H9 (cell line): ENCODE results near the gene NFIL3. TPM values are rescaled to one million over a fixed set of nuclear protein-coding genes. Genes with fewer than 3 reads are reported as not detected.

Experiments
- DNase-seq: peaks from one replicate; pipeline ENCODE4 v3.0.0-alpha.2; 2017
- H2AFZ ChIP-seq: one replicate; pipeline ENCODE4 v1.6.1; 2013; ENCODE audit warnings: mild to moderate bottlenecking, low read length, control low read depth, moderate library complexity
- H2AK5ac ChIP-seq: 2 replicates; pipeline ENCODE4 v1.6.1; 2013; ENCODE audit warnings: low read length, control low read depth, mixed read lengths; ENCODE audit not compliant: insufficient read length
- H2BK120ac ChIP-seq: one replicate; pipeline ENCODE4 v1.6.1; 2013; ENCODE audit warnings: low read depth, mild to moderate bottlenecking, low read length, control low read depth, inconsistent platforms; ENCODE audit not compliant: poor library complexity, severe bottlenecking
- H2BK12ac ChIP-seq: 2 replicates; pipeline ENCODE4 v1.6.1; 2013; ENCODE audit warnings: low read length, control low read depth, mixed read lengths, low read depth; ENCODE audit not compliant: insufficient read length
- H2BK15ac ChIP-seq: 2 replicates; pipeline ENCODE4 v1.6.1; 2013; ENCODE audit warnings: low read depth, low read length, control low read depth
- H2BK20ac ChIP-seq: one replicate; pipeline ENCODE4 v1.6.1; 2013; ENCODE audit warnings: low read depth, mild to moderate bottlenecking, low read length, control low read depth, inconsistent platforms; ENCODE audit not compliant: poor library complexity, severe bottlenecking
- H2BK5ac ChIP-seq: 2 replicates; pipeline ENCODE4 v1.6.1; 2013; ENCODE audit warnings: low read length, control low read depth, mixed read lengths; ENCODE audit not compliant: insufficient read length
- H3K14ac ChIP-seq: 2 replicates; pipeline ENCODE4 v1.6.1; 2013; ENCODE audit warnings: low read length, control low read depth; ENCODE audit not compliant: insufficient read depth
- H3K18ac ChIP-seq: 2 replicates; pipeline ENCODE4 v1.6.1; 2013; ENCODE audit warnings: low read depth, mild to moderate bottlenecking, mixed read lengths, low read length, control low read depth; ENCODE audit not compliant: insufficient read length
- H3K23ac ChIP-seq: 2 replicates; pipeline ENCODE4 v1.6.1; 2013; ENCODE audit warnings: low read length, control low read depth, mixed read lengths, low read depth; ENCODE audit not compliant: insufficient read length
- H3K23me2 ChIP-seq: 2 replicates; pipeline ENCODE4 v1.6.1; 2013; ENCODE audit warnings: low read depth, mild to moderate bottlenecking, mixed read lengths, low read length, control low read depth; ENCODE audit not compliant: insufficient read length, poor library complexity, severe bottlenecking
- H3K27ac ChIP-seq: 2 replicates; pipeline ENCODE4 v1.5.1; 2013; ENCODE audit warnings: low read length, control low read depth, mixed read lengths, low read depth; ENCODE audit not compliant: insufficient read length
- H3K27me3 ChIP-seq: 2 replicates; pipeline ENCODE4 v1.6.1; 2013; ENCODE audit warnings: low read length, control low read depth, inconsistent platforms; ENCODE audit not compliant: insufficient read depth
- H3K4ac ChIP-seq: 2 replicates; pipeline ENCODE4 v1.6.1; 2013; ENCODE audit warnings: low read depth, mild to moderate bottlenecking, control low read depth, inconsistent platforms, low read length, moderate library complexity
- H3K4me1 ChIP-seq: 2 replicates; pipeline ENCODE4 v1.6.1; 2013; ENCODE audit warnings: low read length, control low read depth, inconsistent platforms; ENCODE audit not compliant: insufficient read depth
- H3K4me2 ChIP-seq: 2 replicates; pipeline ENCODE4 v1.6.1; 2013; ENCODE audit warnings: low read length, control low read depth, mixed read lengths; ENCODE audit not compliant: insufficient read length, insufficient read depth
- H3K56ac ChIP-seq: 2 replicates; pipeline ENCODE4 v1.6.1; 2013; ENCODE audit warnings: low read depth, mild to moderate bottlenecking, mixed read lengths, low read length, control low read depth; ENCODE audit not compliant: insufficient read length
- H3K79me1 ChIP-seq: 2 replicates; pipeline ENCODE4 v1.6.1; 2013; ENCODE audit warnings: low read depth, mild to moderate bottlenecking, moderate library complexity, low read length, control low read depth, inconsistent platforms; ENCODE audit not compliant: insufficient read depth, poor library complexity, severe bottlenecking
- H3K79me2 ChIP-seq: 2 replicates; pipeline ENCODE4 v1.6.1; 2013; ENCODE audit warnings: low read length, control low read depth, inconsistent platforms; ENCODE audit not compliant: insufficient read depth
- H3K9ac ChIP-seq: 2 replicates; pipeline ENCODE4 v1.6.1; 2013; ENCODE audit warnings: low read length, control low read depth, mixed read lengths; ENCODE audit not compliant: insufficient read length; ENCODE audit errors: extremely low read depth
- H3K9me3 ChIP-seq: one replicate; pipeline ENCODE4 v1.6.1; 2013; ENCODE audit warnings: low read depth, low read length, inconsistent platforms; ENCODE audit not compliant: control insufficient read depth
- H3T11ph ChIP-seq: one replicate; pipeline ENCODE4 v1.6.1; 2013; ENCODE audit warnings: mild to moderate bottlenecking, low read length, control low read depth, inconsistent platforms
- H4K20me1 ChIP-seq: one replicate; pipeline ENCODE4 v1.6.1; 2013; ENCODE audit not compliant: control insufficient read depth, insufficient read length, insufficient read depth
- H4K5ac ChIP-seq: 2 replicates; pipeline ENCODE4 v1.6.1; 2013; ENCODE audit warnings: low read depth, mild to moderate bottlenecking, mixed read lengths, low read length, control low read depth; ENCODE audit not compliant: insufficient read length
- H4K8ac ChIP-seq: replicated peaks from 2 replicates; pipeline ENCODE4 v1.6.1; 2013; ENCODE audit warnings: low read length, control low read depth, mixed read lengths, low read depth; ENCODE audit not compliant: insufficient read length
- H4K91ac ChIP-seq: 2 replicates; pipeline ENCODE4 v1.6.1; 2013; ENCODE audit warnings: low read depth, mild to moderate bottlenecking, moderate library complexity, mixed read lengths, low read length, control low read depth; ENCODE audit not compliant: insufficient read length
- H3K27ac Mint-ChIP-seq, 3 experiments: 2 replicates in 2 of 3; 3 replicates in 1 of 3; pipeline ENCODE4 v1.8.0; 2020 to 2021; ENCODE audit warnings: mixed read lengths in 3 of 3, mild to moderate bottlenecking in 1 of 3, moderate library complexity in 1 of 3
- H3K27me3 Mint-ChIP-seq: 2 replicates; pipeline ENCODE4 v1.8.0; 2021; ENCODE audit warnings: low read depth, mild to moderate bottlenecking, moderate library complexity, mixed read lengths
- H3K36me3 Mint-ChIP-seq, 3 experiments: 2 replicates in 2 of 3; 3 replicates in 1 of 3; pipeline ENCODE4 v1.8.0; 2020 to 2021; ENCODE audit warnings: low read depth in 3 of 3, mixed read lengths in 3 of 3; ENCODE audit not compliant: insufficient read depth in 1 of 3
- H3K4me1 Mint-ChIP-seq, 2 experiments: 2 replicates each; pipeline ENCODE4 v1.8.0; 2020; ENCODE audit warnings: mixed read lengths in 2 of 2
- H3K4me3 Mint-ChIP-seq, 2 experiments: 2 replicates in 1 of 2; 3 replicates in 1 of 2; pipeline ENCODE4 v1.8.0; 2020 to 2021; ENCODE audit warnings: mild to moderate bottlenecking in 2 of 2, mixed read lengths in 2 of 2, moderate library complexity in 1 of 2
- H3K9me3 Mint-ChIP-seq, 2 experiments: 2 replicates in 1 of 2; 3 replicates in 1 of 2; pipeline ENCODE4 v1.8.0; 2020; ENCODE audit warnings: mild to moderate bottlenecking in 2 of 2, mixed read lengths in 2 of 2, moderate library complexity in 1 of 2
- CTCF ChIP-seq: fragments of 200-600 bp; sonication (generic); conservative IDR thresholded peaks from 3 replicates; pipeline ENCODE4 v1.8.0; 2021; ENCODE audit warnings: antibody characterized with exemption, mild to moderate bottlenecking
- WGBS: extraction: QIAGEN DNeasy Blood & Tissue Kit; methylation state at CpG from one replicate; pipeline ENCODE4 v1.1.7; 2013; ENCODE audit warnings: missing lambda C conversion rate, low lambda C conversion rate, mixed read lengths; ENCODE audit not compliant: insufficient read length; ENCODE audit errors: extremely low coverage; 5-methylcytosine and 5-hydroxymethylcytosine counted together
- total RNA-seq: library from RNA; stranded (reverse); gene quantifications from 2 replicates; pipeline ENCODE4 v1.2.1, GENCODE V29; 2021

NFIL3 gene
- total RNA-seq, 1 experiment from 2014 or later: 8.4 TPM

- no peak overlapping the region for H2BK15ac ChIP-seq
- H3K9ac ChIP-seq: no peak overlapping the region
- no peaks in the 10 kb centered on the region for H3K27me3 ChIP-seq
- H4K8ac ChIP-seq: no peak overlapping the region
- no peak overlapping the region for H3K27ac ChIP-seq
- WGBS: no CpG with 5 or more reads among the region's 7 CpGs
- no peak overlapping the region for H3K18ac ChIP-seq
- no peak overlapping the region for H4K5ac ChIP-seq
- H3T11ph ChIP-seq: no peak overlapping the region
- H2BK12ac ChIP-seq: no peak overlapping the region
- Mint-ChIP-seq H3K4me3 (no peak overlapping the region), H3K4me1 (no peaks in the 10 kb centered on the region), H3K27ac (no peak overlapping the region), H3K27me3 (no peaks in the 10 kb centered on the region; the same call in 1 of the 2 replicates), H3K36me3 (no peaks in the 10 kb centered on the region; a peak in 1 of 7 replicates), H3K9me3 (no peaks in the 10 kb centered on the region)
- H3K4me1 ChIP-seq: no peaks in the 10 kb centered on the region
- no peak overlapping the region for H2BK5ac ChIP-seq
- no peaks in the 10 kb centered on the region for H3K23me2 ChIP-seq
- no peaks in the 10 kb centered on the region for H4K20me1 ChIP-seq
- H3K4ac ChIP-seq: no peak overlapping the region
- H2BK20ac ChIP-seq: no peak overlapping the region
- no peak overlapping the region for H3K14ac ChIP-seq
- no peak for TF ChIP-seq CTCF
- no peak overlapping the region for H2AK5ac ChIP-seq
- no peak overlapping the region for H3K56ac ChIP-seq
- no peaks in the 10 kb centered on the region for H3K9me3 ChIP-seq
- no peak overlapping the region for H3K4me2 ChIP-seq
- no peak for DNase-seq
- no peak overlapping the region for H2BK120ac ChIP-seq
- H4K91ac ChIP-seq: no peak overlapping the region
- no peak overlapping the region for H3K23ac ChIP-seq
- H3K79me1 ChIP-seq: no peaks in the 10 kb centered on the region
- H2AFZ ChIP-seq: no peak overlapping the region
- H3K79me2 ChIP-seq: no peaks in the 10 kb centered on the region
Observed at GRCh38 chr9:91395553-91396471, 27.8 kb downstream of the NFIL3 start.
